Endothelial cell of umbilical vein (primary cell): ENCODE results near the gene TRAIP. TPM values are rescaled to one million over a fixed set of nuclear protein-coding genes. Genes with fewer than 3 reads are reported as not detected.

Experiments
- BruUV-seq: library from RNA; stranded (reverse); fragments of 400-500 nt; replicated peaks from 2 replicates; lab custom pipeline; 2021; lab: Mats Ljungman, UMichigan
- CTCF ChIA-PET: fragments of 300-600, 350-600 bp; sonication (Branson Sonifier 250); formaldehyde crosslinking; loops from one replicate; lab custom pipeline; 2021; ENCODE audit warnings: antibody characterized with exemption, inconsistent platforms; lab: Charles Lee
- POLR2A ChIA-PET: fragments of 300-600, 350-600 bp; sonication (Branson Sonifier 250); formaldehyde crosslinking; loops from one replicate; lab custom pipeline; 2021; ENCODE audit warnings: antibody characterized with exemption, inconsistent platforms; lab: Charles Lee
- DNase-seq: peaks from one replicate; pipeline ENCODE4 v3.0.0-alpha.2; 2011; ENCODE audit warnings: low read depth, low spot score
- FAIRE-seq: peaks from 2 replicates; lab custom pipeline; 2011; peaks lifted over from hg19 to GRCh38; lab: Jason Lieb, UNC
- H2AFZ ChIP-seq: 2 replicates; pipeline ENCODE4 v1.6.0; 2012; ENCODE audit warnings: low read depth, low read length, control low read depth, inconsistent platforms
- H3K27ac ChIP-seq: 2 replicates; pipeline ENCODE4 v1.5.1; 2011; ENCODE audit warnings: low read depth, mild to moderate bottlenecking, control low read depth, low read length, moderate library complexity; ENCODE audit not compliant: insufficient read depth
- H3K27me3 ChIP-seq, 2 experiments: 2 replicates each; pipeline versions ENCODE4 v1.6.0 to v1.6.1; 2011; ENCODE audit warnings: low read length in 2 of 2, mixed read lengths in 1 of 2; ENCODE audit not compliant: control insufficient read depth in 2 of 2, insufficient read depth in 2 of 2
- H3K36me3 ChIP-seq, 2 experiments: 2 replicates in 1 of 2; 3 replicates in 1 of 2; pipeline ENCODE4 v1.5.1; 2011; ENCODE audit warnings: low read length in 2 of 2, mild to moderate bottlenecking in 1 of 2, moderate library complexity in 1 of 2; ENCODE audit not compliant: control insufficient read depth in 2 of 2, insufficient read depth in 2 of 2; ENCODE audit errors: extremely low read depth in 1 of 2
- H3K4me1 ChIP-seq: 3 replicates; pipeline ENCODE4 v1.5.1; 2011; ENCODE audit warnings: mild to moderate bottlenecking, low read length; ENCODE audit not compliant: control insufficient read depth, insufficient read depth; ENCODE audit errors: extremely low read depth
- H3K4me2 ChIP-seq: 2 replicates; pipeline ENCODE4 v1.6.1; 2011; ENCODE audit warnings: low read length, control low read depth, mixed read lengths; ENCODE audit not compliant: insufficient read depth
- H3K4me3 ChIP-seq, 3 experiments: fragments of 200-600 bp in 1 of 3; sonication (generic), shearing (Covaris generic) in 1 of 3; replicated peaks in 1 of 3; 2 replicates each; pipeline ENCODE4 v1.5.1; 2011 to 2016; ENCODE audit warnings: control low read depth in 3 of 3, low read length in 3 of 3, mild to moderate bottlenecking in 2 of 3, inconsistent platforms in 1 of 3, low read depth in 1 of 3, moderate library complexity in 1 of 3; ENCODE audit not compliant: insufficient read depth in 1 of 3
- H3K79me2 ChIP-seq: 2 replicates; pipeline ENCODE4 v1.6.0; 2012; ENCODE audit warnings: low read length, inconsistent platforms; ENCODE audit not compliant: control insufficient read depth, insufficient read depth
- H3K9ac ChIP-seq: replicated peaks from 2 replicates; pipeline ENCODE3; 2011; ENCODE audit warnings: low read length, control low read depth; ENCODE audit not compliant: insufficient read depth; ENCODE audit errors: extremely low read depth
- H3K9me1 ChIP-seq: replicated peaks from 3 replicates; pipeline ENCODE4 v1.6.0; 2011; ENCODE audit warnings: mild to moderate bottlenecking, low read length; ENCODE audit not compliant: control insufficient read depth, insufficient read depth; ENCODE audit errors: extremely low read depth
- H3K9me3 ChIP-seq: replicated peaks from 2 replicates; pipeline ENCODE4 v1.5.1; 2012; ENCODE audit warnings: low read length, inconsistent platforms; ENCODE audit not compliant: control insufficient read depth, insufficient read depth
- H4K20me1 ChIP-seq: replicated peaks from 2 replicates; pipeline ENCODE3; 2011; ENCODE audit warnings: mild to moderate bottlenecking, low read length; ENCODE audit not compliant: control insufficient read depth, insufficient read depth; ENCODE audit errors: extremely low read depth
- EZH2 ChIP-seq: IDR thresholded peaks from 2 replicates; pipeline ENCODE4 v1.6.1; 2012; ENCODE audit warnings: borderline replicate concordance, low read depth, mild to moderate bottlenecking, moderate library complexity, low read length, inconsistent platforms; ENCODE audit not compliant: severe bottlenecking
- FOS ChIP-seq: IDR thresholded peaks from 2 replicates; pipeline ENCODE4 v1.6.1; 2011; ENCODE audit warnings: mild to moderate bottlenecking, low read length, moderate library complexity, borderline replicate concordance; ENCODE audit not compliant: insufficient read depth
- GATA2 ChIP-seq: IDR thresholded peaks from 2 replicates; pipeline ENCODE4 v1.7.0; 2011; ENCODE audit warnings: low read depth, mild to moderate bottlenecking, moderate library complexity, mixed read lengths, low read length; ENCODE audit not compliant: insufficient read length, insufficient read depth
- JUN ChIP-seq: IDR thresholded peaks from 2 replicates; pipeline ENCODE4 v1.6.1; 2011; ENCODE audit warnings: borderline replicate concordance, low read depth; ENCODE audit not compliant: insufficient read length, insufficient read depth
- MAX ChIP-seq: IDR thresholded peaks from 2 replicates; pipeline ENCODE4 v1.6.1; 2011; ENCODE audit not compliant: insufficient read depth, insufficient read length
- MYC ChIP-seq: IDR thresholded peaks from one replicate; pipeline ENCODE4 v1.6.1; 2011; ENCODE audit warnings: mild to moderate bottlenecking, low read depth, low read length
- POLR2A ChIP-seq: IDR thresholded peaks from 2 replicates; pipeline ENCODE4 v1.6.1; 2012; ENCODE audit warnings: low read depth, mild to moderate bottlenecking, control low read depth, low read length
- POLR2AphosphoS5 ChIP-seq: IDR thresholded peaks from 2 replicates; pipeline ENCODE4 v1.6.1; 2012; ENCODE audit warnings: low read depth, mild to moderate bottlenecking, control low read depth, low read length, moderate library complexity; ENCODE audit not compliant: insufficient read depth
- dilution Hi-C: fragments of 300-500 bp; cut with MboI; formaldehyde crosslinking; loops from one replicate; pipeline ENCODE4 v1.15.0; 2019; ENCODE audit warnings: low sequenced_read_pairs; ENCODE audit not compliant: extremely low pct_ligation_motif_present
- intact Hi-C: fragments of 100-400 bp; cut with micrococcal nuclease; formaldehyde crosslinking; loops from one replicate; pipeline ENCODE4 v1.10.0; 2022
- polyA plus RNA-seq, 4 experiments: library from polyadenylated mRNA; depleted of rRNA in 3 of 4; stranded (reverse) in 3 of 4; unstranded in 1 of 4; fragments of >200 nt; gene quantifications; 2 replicates each; pipeline versions ENCODE4 v1.2.1 to v1.2.3, GENCODE V29; 2011 to 2012; ENCODE audit warnings: missing spikeins in 1 of 4
- total RNA-seq: library from RNA; stranded (reverse); gene quantifications from 2 replicates; pipeline ENCODE4 v1.2.3, GENCODE V29; 2021
- TF ChIP-seq, protein P1 (sequence below), 2 donors: IDR thresholded peaks; 1 replicate in 1 of 2; 2 replicates in 1 of 2; pipeline ENCODE4 v1.5.1; 2011; ENCODE audit warnings: low read length in 2 of 2, mild to moderate bottlenecking in 2 of 2, moderate library complexity in 2 of 2, control low read depth in 1 of 2, inconsistent platforms in 1 of 2, low read depth in 1 of 2; ENCODE audit not compliant: insufficient read depth in 1 of 2; ENCODE audit errors: extremely low read depth in 1 of 2

Gene TRAIP
- total and polyA plus RNA-seq, 2 donors (not counting 3 experiments of a cell fraction or from before 2014, with no cell fraction given) = 9.5 to 13.4 TPM

DNA sequence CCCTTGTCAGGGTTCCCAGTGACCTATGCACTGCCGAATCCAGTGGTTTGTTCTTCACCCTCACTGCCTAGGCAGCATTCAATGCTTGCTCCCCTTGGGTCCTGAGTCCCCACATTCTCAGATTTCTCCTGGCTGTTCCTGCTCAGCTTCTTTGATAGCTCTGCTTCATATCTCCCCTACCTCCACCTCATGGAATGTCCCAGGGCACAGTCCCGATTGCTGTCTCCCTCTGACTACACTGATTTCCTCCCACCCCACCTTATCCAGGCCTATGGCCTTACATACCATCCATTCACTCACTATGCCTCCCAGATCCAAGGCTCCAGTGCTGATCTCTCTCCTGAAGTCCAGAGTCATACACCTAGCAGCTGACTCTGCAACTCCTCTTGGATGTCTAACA is 55.2 kb downstream of the TRAIP start:
- Histone ChIP-seq H3K9ac (no peak overlapping the region), H3K4me3 (no peak overlapping the region), H3K79me2 (no peaks in the 10 kb centered on the region), H3K27ac (no peak overlapping the region), H3K9me3 (no peaks in the 10 kb centered on the region), H3K27me3 (no peaks in the 10 kb centered on the region), H3K9me1 (no peaks in the 10 kb centered on the region), H3K4me2 (no peak overlapping the region), H2AFZ (no peak overlapping the region), H3K36me3 (peaks cover 0 to 2% of the 10 kb centered on the region in 2 experiments), H4K20me1 (no peaks in the 10 kb centered on the region), H3K4me1 (peaks cover 23% of the 10 kb centered on the region)
- BruUV-seq = no TSS peak
- intact Hi-C loops = loop anchor here (5.0 kb wide), 2 partner anchors 99 to 286 kb away; partner anchors contain the start of gene RBM5
- no peak for TF ChIP-seq POLR2A
- TF ChIP-seq MYC = no peak
- no peak for TF ChIP-seq JUN
- TF ChIP-seq, protein P1, sequence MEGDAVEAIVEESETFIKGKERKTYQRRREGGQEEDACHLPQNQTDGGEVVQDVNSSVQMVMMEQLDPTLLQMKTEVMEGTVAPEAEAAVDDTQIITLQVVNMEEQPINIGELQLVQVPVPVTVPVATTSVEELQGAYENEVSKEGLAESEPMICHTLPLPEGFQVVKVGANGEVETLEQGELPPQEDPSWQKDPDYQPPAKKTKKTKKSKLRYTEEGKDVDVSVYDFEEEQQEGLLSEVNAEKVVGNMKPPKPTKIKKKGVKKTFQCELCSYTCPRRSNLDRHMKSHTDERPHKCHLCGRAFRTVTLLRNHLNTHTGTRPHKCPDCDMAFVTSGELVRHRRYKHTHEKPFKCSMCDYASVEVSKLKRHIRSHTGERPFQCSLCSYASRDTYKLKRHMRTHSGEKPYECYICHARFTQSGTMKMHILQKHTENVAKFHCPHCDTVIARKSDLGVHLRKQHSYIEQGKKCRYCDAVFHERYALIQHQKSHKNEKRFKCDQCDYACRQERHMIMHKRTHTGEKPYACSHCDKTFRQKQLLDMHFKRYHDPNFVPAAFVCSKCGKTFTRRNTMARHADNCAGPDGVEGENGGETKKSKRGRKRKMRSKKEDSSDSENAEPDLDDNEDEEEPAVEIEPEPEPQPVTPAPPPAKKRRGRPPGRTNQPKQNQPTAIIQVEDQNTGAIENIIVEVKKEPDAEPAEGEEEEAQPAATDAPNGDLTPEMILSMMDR (IDR thresholded peaks at IDR 0.05; ENCODE audit: extremely low read depth in 1 of 2, insufficient read depth in 1 of 2, low read depth in 1 of 2, low read length in 2 of 2) = no peak
- no peak for TF ChIP-seq POLR2AphosphoS5
- no peak for TF ChIP-seq MAX
- TF ChIP-seq FOS = no peak
- TF ChIP-seq EZH2 = no peak
- no peak for TF ChIP-seq GATA2
- DNase-seq = no peak
- ChIA-PET POLR2A (no interaction called here), CTCF (interaction anchor here (1.3 to 12.4 kb wide), 3 partner anchors 19 to 36 kb away, joined by 6 to 545 read pairs (median 7); no protein-coding TSS in a partner anchor)
- dilution Hi-C loops = no loop called here
- FAIRE-seq = no peak
